ENCODE measurements around the gene CRYGN. TPM values are rescaled to one million over a fixed set of nuclear protein-coding genes. Genes with fewer than 3 reads are reported as not detected.

Gene CRYGN
- total and polyA plus RNA-seq, 9 of the 15 experiments (the other 6 are each of a cell fraction or from before 2014, with no cell fraction given), result not detected

- peak in 1 of 3 experiments; percentile 11; a peak in 1 of 6 replicates for TF ChIP-seq ZBTB11 (CRISPR knock-in tag; IDR thresholded peaks at IDR 0.05)
Measured at GRCh38 chr7:151394076-151395035, 45.6 kb downstream of the CRYGN start (continued).
